Measurements from ENCODE around the gene ELFN1.

DNA sequence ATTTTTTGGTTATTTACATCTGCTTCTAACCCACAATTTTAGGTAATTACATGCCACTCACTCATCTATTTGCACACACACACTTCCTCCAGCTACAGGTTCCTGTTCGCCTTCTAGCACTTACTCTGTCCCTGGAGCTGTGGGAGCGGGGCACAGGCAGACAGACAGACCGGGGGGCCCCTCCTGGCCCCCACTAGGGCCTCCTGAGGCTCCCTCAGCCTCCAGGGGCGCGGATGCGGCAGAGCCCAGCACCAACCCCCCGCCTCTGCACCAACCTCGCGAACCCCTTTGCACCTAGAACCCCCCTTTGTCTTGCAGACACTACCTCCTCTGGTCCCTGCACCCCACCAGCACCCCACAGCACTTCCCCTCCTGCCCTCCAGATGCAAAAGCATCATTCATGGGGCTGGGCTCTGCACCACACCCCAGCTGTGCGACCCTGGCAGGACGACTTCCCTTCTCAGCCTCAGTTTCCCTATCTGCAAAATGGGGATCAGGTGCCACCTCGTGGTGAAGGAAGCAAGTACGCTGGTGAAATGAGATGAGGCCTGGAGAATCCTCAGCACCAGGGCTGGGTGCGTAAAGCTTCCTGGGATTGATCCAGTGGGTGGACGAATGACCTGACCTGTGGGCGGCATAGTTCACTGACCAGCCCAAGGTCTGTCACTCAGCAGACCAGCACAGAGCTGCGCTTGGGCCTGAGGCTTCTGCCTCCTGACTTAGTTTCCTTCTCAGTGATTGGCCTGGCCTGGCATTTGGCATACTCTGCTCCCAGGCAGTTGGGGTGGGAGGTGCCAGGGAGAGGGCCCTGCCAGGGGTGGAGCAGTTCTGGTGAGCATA is 37.9 kb downstream of the ELFN1 start:
- TF ChIP-seq, protein P1, sequence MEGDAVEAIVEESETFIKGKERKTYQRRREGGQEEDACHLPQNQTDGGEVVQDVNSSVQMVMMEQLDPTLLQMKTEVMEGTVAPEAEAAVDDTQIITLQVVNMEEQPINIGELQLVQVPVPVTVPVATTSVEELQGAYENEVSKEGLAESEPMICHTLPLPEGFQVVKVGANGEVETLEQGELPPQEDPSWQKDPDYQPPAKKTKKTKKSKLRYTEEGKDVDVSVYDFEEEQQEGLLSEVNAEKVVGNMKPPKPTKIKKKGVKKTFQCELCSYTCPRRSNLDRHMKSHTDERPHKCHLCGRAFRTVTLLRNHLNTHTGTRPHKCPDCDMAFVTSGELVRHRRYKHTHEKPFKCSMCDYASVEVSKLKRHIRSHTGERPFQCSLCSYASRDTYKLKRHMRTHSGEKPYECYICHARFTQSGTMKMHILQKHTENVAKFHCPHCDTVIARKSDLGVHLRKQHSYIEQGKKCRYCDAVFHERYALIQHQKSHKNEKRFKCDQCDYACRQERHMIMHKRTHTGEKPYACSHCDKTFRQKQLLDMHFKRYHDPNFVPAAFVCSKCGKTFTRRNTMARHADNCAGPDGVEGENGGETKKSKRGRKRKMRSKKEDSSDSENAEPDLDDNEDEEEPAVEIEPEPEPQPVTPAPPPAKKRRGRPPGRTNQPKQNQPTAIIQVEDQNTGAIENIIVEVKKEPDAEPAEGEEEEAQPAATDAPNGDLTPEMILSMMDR (conservative IDR thresholded peaks at IDR 0.05; ENCODE audit: low read depth, low read length) = peak; percentile 54
- TF ChIP-seq EZH2 (IDR thresholded peaks at IDR 0.05; ENCODE audit: low read length, unreplicated experiment) = no peak
- no peak for TF ChIP-seq EZH2phosphoT487 (IDR thresholded peaks at IDR 0.05; ENCODE audit: borderline replicate concordance, low read length)
